Left lung (tissue), 10 donors: ENCODE results near the gene NTHL1. TPM values are rescaled to one million over a fixed set of nuclear protein-coding genes. Genes with fewer than 3 reads are reported as not detected.

ENCODE experiments used
- ATAC-seq: fragments of 200-7000 bp; cut with Tn5 transposase; one replicate; pipeline ENCODE4 v1.9.1; 2020; ENCODE audit warnings: moderate library complexity
- DNase-seq, 4 donors: peaks; one replicate each; pipeline ENCODE4 v3.0.0-alpha.2; 2013 to 2020
- H3K27ac ChIP-seq, 2 donors: fragments of 200-600 bp; sonication (generic) in 1 of 2; one replicate each; pipeline versions ENCODE4 v1.5.0 to v1.8.0; 2020 to 2021
- H3K27me3 ChIP-seq, 2 donors: fragments of 200-600 bp; sonication (generic) in 1 of 2; one replicate each; pipeline versions ENCODE4 v1.5.0 to v1.8.0; 2020 to 2021
- H3K36me3 ChIP-seq, 2 donors: fragments of 200-600 bp; sonication (generic) in 1 of 2; one replicate each; pipeline versions ENCODE4 v1.5.0 to v1.8.0; 2020 to 2021
- H3K4me1 ChIP-seq, 2 donors: fragments of 200-600 bp; one replicate each; pipeline ENCODE4 v1.8.0; 2021
- H3K4me3 ChIP-seq, 2 donors: fragments of 200-600 bp; sonication (generic) in 1 of 2; one replicate each; pipeline versions ENCODE4 v1.5.0 to v1.8.0; 2020 to 2021; ENCODE audit warnings: mild to moderate bottlenecking in 1 of 2
- H3K9me3 ChIP-seq, 2 donors: fragments of 200-600 bp; sonication (generic) in 1 of 2; one replicate each; pipeline versions ENCODE4 v1.5.0 to v1.8.0; 2020 to 2021
- intact Hi-C, 2 donors: fragments of 100-400 bp; cut with DNase I; formaldehyde crosslinking; loops; one replicate each; pipeline versions ENCODE4 v1.11.2 to v1.14.2; 2022
- polyA plus RNA-seq, 6 donors: library from polyadenylated mRNA; unstranded; fragments of 120-200 nt; gene quantifications; one replicate each; pipeline ENCODE4 v1.2.1, GENCODE V29; 2013; ENCODE audit not compliant: insufficient read length in 6 of 6
- total RNA-seq, 2 donors: library from RNA; stranded (reverse); fragmentation: NEBNext Ultra II Directional; extraction: Animal tissue kit (Norgen Biotek cat#: 25700); gene quantifications; one replicate each; pipeline ENCODE4 v1.2.1, GENCODE V29; 2021
- TF ChIP-seq, protein P1 (sequence below), 2 donors: fragments of 200-600 bp; sonication (generic) in 1 of 2; IDR thresholded peaks; one replicate each; pipeline versions ENCODE4 v1.5.0 to v1.8.0; 2021; ENCODE audit warnings: antibody characterized with exemption in 2 of 2
- donor health status: DM: no; HTN: yes; CAD: no.
- donor health status: DM: no; HTN: no; CAD: no.

Gene NTHL1
- total and polyA plus RNA-seq, 8 donors: 19.4 to 30.0 (median 25.8) TPM

- Histone ChIP-seq H3K27ac (no peak overlapping the region), H3K4me1 (no peaks in the 10 kb centered on the region), H3K4me3 (no peak overlapping the region), H3K27me3 (no peaks in the 10 kb centered on the region), H3K36me3 (peaks cover 0 to 98% of the 10 kb centered on the region in 2 donors), H3K9me3 (no peaks in the 10 kb centered on the region)
- DNase-seq: no peak
- intact Hi-C loops: no loop called here
- ATAC-seq: no peak
- TF ChIP-seq, protein P1, sequence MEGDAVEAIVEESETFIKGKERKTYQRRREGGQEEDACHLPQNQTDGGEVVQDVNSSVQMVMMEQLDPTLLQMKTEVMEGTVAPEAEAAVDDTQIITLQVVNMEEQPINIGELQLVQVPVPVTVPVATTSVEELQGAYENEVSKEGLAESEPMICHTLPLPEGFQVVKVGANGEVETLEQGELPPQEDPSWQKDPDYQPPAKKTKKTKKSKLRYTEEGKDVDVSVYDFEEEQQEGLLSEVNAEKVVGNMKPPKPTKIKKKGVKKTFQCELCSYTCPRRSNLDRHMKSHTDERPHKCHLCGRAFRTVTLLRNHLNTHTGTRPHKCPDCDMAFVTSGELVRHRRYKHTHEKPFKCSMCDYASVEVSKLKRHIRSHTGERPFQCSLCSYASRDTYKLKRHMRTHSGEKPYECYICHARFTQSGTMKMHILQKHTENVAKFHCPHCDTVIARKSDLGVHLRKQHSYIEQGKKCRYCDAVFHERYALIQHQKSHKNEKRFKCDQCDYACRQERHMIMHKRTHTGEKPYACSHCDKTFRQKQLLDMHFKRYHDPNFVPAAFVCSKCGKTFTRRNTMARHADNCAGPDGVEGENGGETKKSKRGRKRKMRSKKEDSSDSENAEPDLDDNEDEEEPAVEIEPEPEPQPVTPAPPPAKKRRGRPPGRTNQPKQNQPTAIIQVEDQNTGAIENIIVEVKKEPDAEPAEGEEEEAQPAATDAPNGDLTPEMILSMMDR (IDR thresholded peaks at IDR 0.05): no peak
Measured at GRCh38 chr16:2060346-2060745, 12.7 kb upstream of the NTHL1 start.

GRCh38 chr16:2058872-2059271 lies 11.2 kb upstream of the NTHL1 start:
- H3K27me3 ChIP-seq: no peaks in the 10 kb centered on the region
- H3K27ac ChIP-seq: no peak overlapping the region
- peaks cover 0 to 98% of the 10 kb centered on the region in 2 donors for H3K36me3 ChIP-seq
- no peaks in the 10 kb centered on the region for H3K9me3 ChIP-seq
- intact Hi-C loops: no loop called here
- ATAC-seq (no peak), DNase-seq (no peak)
- H3K4me3 ChIP-seq: no peak overlapping the region
- TF ChIP-seq, protein P1 (IDR thresholded peaks at IDR 0.05): no peak
- no peaks in the 10 kb centered on the region for H3K4me1 ChIP-seq

- Histone ChIP-seq H3K27me3 (no peaks in the 10 kb centered on the region), H3K27ac (no peak overlapping the region), H3K36me3 (peaks cover 0 to 98% of the 10 kb centered on the region in 2 donors), H3K4me1 (no peaks in the 10 kb centered on the region), H3K9me3 (no peaks in the 10 kb centered on the region), H3K4me3 (no peak overlapping the region)
- intact Hi-C loops: no loop called here
- DNase-seq: no peak
- no peak for ATAC-seq
- TF ChIP-seq, protein P1 (IDR thresholded peaks at IDR 0.05): no peak
Measured at GRCh38 chr16:2058420-2058819, 10.8 kb upstream of the NTHL1 start.

DNA sequence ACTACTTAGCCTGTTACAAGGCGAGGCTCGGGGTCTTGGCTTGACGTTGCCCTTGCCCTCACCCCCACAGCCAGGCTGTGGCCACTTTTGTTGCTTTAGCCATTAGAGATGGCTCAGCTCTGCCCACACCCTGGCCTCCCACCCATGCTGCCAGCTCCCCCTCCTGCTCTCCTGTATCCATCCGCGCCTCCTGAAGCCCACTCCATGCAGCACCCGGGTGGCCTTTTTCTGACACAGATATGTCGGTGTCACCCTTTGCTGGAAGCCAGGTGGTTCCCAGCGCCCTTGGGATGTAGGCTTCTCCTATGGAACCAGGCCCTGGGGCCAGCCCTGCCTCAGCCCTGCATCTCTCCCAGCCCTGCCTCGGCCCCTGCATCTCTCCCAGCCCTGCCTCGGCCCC lies 9.8 kb upstream of the NTHL1 start:
- Histone ChIP-seq H3K27ac (no peak overlapping the region), H3K4me3 (no peak overlapping the region), H3K36me3 (peaks cover 0 to 98% of the 10 kb centered on the region in 2 donors), H3K9me3 (no peaks in the 10 kb centered on the region), H3K4me1 (no peaks in the 10 kb centered on the region), H3K27me3 (no peaks in the 10 kb centered on the region)
- TF ChIP-seq, protein P1 (IDR thresholded peaks at IDR 0.05): no peak
- intact Hi-C loops: no loop called here
- DNase-seq (no peak), ATAC-seq (no peak)

GRCh38 chr16:2056681-2057407 lies 9.2 kb upstream of the NTHL1 start:
- H3K4me1 ChIP-seq: no peaks in the 10 kb centered on the region
- no peaks in the 10 kb centered on the region for H3K27me3 ChIP-seq
- H3K4me3 ChIP-seq: no peak overlapping the region
- H3K36me3 ChIP-seq: peaks cover 0 to 98% of the 10 kb centered on the region in 2 donors
- DNase-seq: no peak
- ATAC-seq: no peak
- TF ChIP-seq, protein P1 (IDR thresholded peaks at IDR 0.05): no peak
- intact Hi-C loops: no loop called here
- H3K9me3 ChIP-seq: no peaks in the 10 kb centered on the region
- no peak overlapping the region for H3K27ac ChIP-seq
